Naive thymus-derived CD4-positive, alpha-beta T cell (primary cell): ENCODE data around the gene SORBS1. TPM values are rescaled to one million over a fixed set of nuclear protein-coding genes. Genes with fewer than 3 reads are reported as not detected.

Source experiments
- ATAC-seq: fragments of 150-1000 bp; cut with Tn5 transposase; 2 replicates; pipeline ENCODE4 v1.10.0; 2021; ENCODE audit warnings: mild to moderate bottlenecking, moderate library complexity
- CTCF ChIA-PET: fragments of 350-600 bp; sonication (Branson Sonifier 250); formaldehyde crosslinking; loops from one replicate; lab custom pipeline; 2021; ENCODE audit warnings: antibody characterized with exemption; lab: Charles Lee
- POLR2A ChIA-PET: fragments of 350-600 bp; sonication (Branson Sonifier 250); formaldehyde crosslinking; loops from one replicate; lab custom pipeline; 2021; ENCODE audit warnings: antibody characterized with exemption, inconsistent platforms; lab: Charles Lee
- DNase-seq, 9 donors: peaks; one replicate each; pipeline versions ENCODE4 v3.0.0 to v3.0.0-alpha.2; 2020 to 2022; ENCODE audit warnings: mixed read lengths in 1 of 9
- H3K27ac ChIP-seq: one replicate; pipeline ENCODE4 v1.7.0; 2013; ENCODE audit warnings: mild to moderate bottlenecking, low read depth, low read length, moderate library complexity
- H3K27me3 ChIP-seq, 2 donors: one replicate each; pipeline ENCODE4 v1.7.0; 2013; ENCODE audit warnings: low read length in 2 of 2, mild to moderate bottlenecking in 2 of 2, moderate library complexity in 2 of 2; ENCODE audit not compliant: control insufficient read depth in 2 of 2, insufficient read depth in 2 of 2
- H3K36me3 ChIP-seq, 3 experiments: 1 replicate in 2 of 3; 2 replicates in 1 of 3; pipeline ENCODE4 v1.7.0; 2013; ENCODE audit warnings: low read length in 3 of 3, mild to moderate bottlenecking in 3 of 3, moderate library complexity in 1 of 3; ENCODE audit not compliant: insufficient read depth in 3 of 3, control insufficient read depth in 2 of 3
- H3K4me1 ChIP-seq, 2 donors: one replicate each; pipeline ENCODE4 v1.7.0; 2013; ENCODE audit warnings: low read length in 2 of 2, mild to moderate bottlenecking in 2 of 2, moderate library complexity in 1 of 2; ENCODE audit not compliant: control insufficient read depth in 2 of 2, insufficient read depth in 2 of 2
- H3K4me3 ChIP-seq: 2 replicates; pipeline ENCODE4 v1.7.0; 2013; ENCODE audit warnings: mild to moderate bottlenecking, low read length
- H3K9me3 ChIP-seq, 3 experiments: 1 replicate in 2 of 3; 2 replicates in 1 of 3; pipeline ENCODE4 v1.7.0; 2013; ENCODE audit warnings: low read length in 3 of 3; ENCODE audit not compliant: control insufficient read depth in 2 of 3
- H3K27ac Mint-ChIP-seq, 9 donors: one replicate each; pipeline ENCODE4 v1.8.0; 2020 to 2022; ENCODE audit warnings: mixed read lengths in 9 of 9, mild to moderate bottlenecking in 8 of 9, moderate library complexity in 5 of 9, inconsistent platforms in 2 of 9
- H3K27me3 Mint-ChIP-seq, 5 donors: one replicate each; pipeline ENCODE4 v1.8.0; 2021 to 2022; ENCODE audit warnings: mixed read lengths in 5 of 5, mild to moderate bottlenecking in 1 of 5
- H3K36me3 Mint-ChIP-seq, 5 donors: one replicate each; pipeline ENCODE4 v1.8.0; 2020 to 2022; ENCODE audit warnings: mixed read lengths in 5 of 5, mild to moderate bottlenecking in 3 of 5, inconsistent platforms in 1 of 5
- H3K4me1 Mint-ChIP-seq, 7 donors: one replicate each; pipeline ENCODE4 v1.8.0; 2020 to 2022; ENCODE audit warnings: mixed read lengths in 7 of 7, mild to moderate bottlenecking in 3 of 7, inconsistent platforms in 1 of 7
- H3K4me3 Mint-ChIP-seq, 10 donors: one replicate each; pipeline ENCODE4 v1.8.0; 2020 to 2022; ENCODE audit warnings: mild to moderate bottlenecking in 10 of 10, mixed read lengths in 10 of 10, moderate library complexity in 6 of 10, inconsistent platforms in 2 of 10
- H3K9me3 Mint-ChIP-seq, 11 donors: one replicate each; pipeline ENCODE4 v1.8.0; 2020 to 2022; ENCODE audit warnings: mixed read lengths in 11 of 11, mild to moderate bottlenecking in 4 of 11, inconsistent platforms in 1 of 11, moderate library complexity in 1 of 11
- intact Hi-C, 2 donors: fragments of 100-400 bp; cut with micrococcal nuclease; formaldehyde crosslinking; loops; one replicate each; pipeline ENCODE4 v1.15.1; 2023
- polyA plus RNA-seq, 2 donors: library from polyadenylated mRNA; unstranded; fragments of 300-500 nt; fragmentation: Illumina TruSeq; gene quantifications; one replicate each; pipeline ENCODE4 v1.2.3, GENCODE V29; 2021
- total RNA-seq, 6 experiments: library from RNA in 5 of 6; stranded (reverse) in 5 of 6; gene quantifications; 1 replicate in 5 of 6; 2 replicates in 1 of 6; pipeline ENCODE4 v1.2.3 and lab custom pipeline; 2021 to 2026

SORBS1 gene
- total and polyA plus RNA-seq, 7 experiments from 2014 or later: 0.58 to 1.9 (median 0.95) TPM

- ChIA-PET CTCF (no interaction called here), POLR2A (no interaction called here)
- no peak overlapping the region for H3K27ac Mint-ChIP-seq
- no peak overlapping the region for H3K27ac ChIP-seq
- H3K27me3 Mint-ChIP-seq: peaks cover 0 to 6% (median 2%) of the 10 kb centered on the region in 5 donors
- no peaks in the 10 kb centered on the region for H3K9me3 ChIP-seq
- no peaks in the 10 kb centered on the region for H3K4me1 ChIP-seq
- no peaks in the 10 kb centered on the region for H3K36me3 ChIP-seq
- H3K36me3 Mint-ChIP-seq: peaks cover 0 to 7% (median 0%) of the 10 kb centered on the region in 5 donors
- H3K9me3 Mint-ChIP-seq: no peaks in the 10 kb centered on the region
- no peak for ATAC-seq
- no peaks in the 10 kb centered on the region for H3K4me1 Mint-ChIP-seq
- intact Hi-C loops: no loop called here
- no peak for DNase-seq
- no peaks in the 10 kb centered on the region for H3K27me3 ChIP-seq
- H3K4me3 Mint-ChIP-seq: no peak overlapping the region
- H3K4me3 ChIP-seq: no peak overlapping the region
Measured at GRCh38 chr10:95500649-95501048, 60.5 kb downstream of the SORBS1 start.

GRCh38 chr10:95500097-95500496 is 61.1 kb downstream of the SORBS1 start:
- H3K36me3 ChIP-seq: no peaks in the 10 kb centered on the region
- ChIA-PET POLR2A (no interaction called here), CTCF (no interaction called here)
- intact Hi-C loops: no loop called here
- no peak for DNase-seq
- H3K36me3 Mint-ChIP-seq: peaks cover 0 to 7% (median 0%) of the 10 kb centered on the region in 5 donors
- H3K4me3 Mint-ChIP-seq: no peak overlapping the region
- no peaks in the 10 kb centered on the region for H3K27me3 ChIP-seq
- no peak overlapping the region for H3K27ac ChIP-seq
- H3K9me3 Mint-ChIP-seq: peaks cover 0 to 3% (median 0%) of the 10 kb centered on the region in 11 donors
- H3K9me3 ChIP-seq: no peaks in the 10 kb centered on the region
- H3K4me1 ChIP-seq: no peaks in the 10 kb centered on the region
- peaks cover 0 to 6% (median 3%) of the 10 kb centered on the region in 5 donors for H3K27me3 Mint-ChIP-seq
- ATAC-seq: no peak
- no peak overlapping the region for H3K27ac Mint-ChIP-seq
- H3K4me3 ChIP-seq: no peak overlapping the region
- H3K4me1 Mint-ChIP-seq: no peaks in the 10 kb centered on the region

- Histone ChIP-seq H3K36me3 (no peaks in the 10 kb centered on the region), H3K4me3 (no peak overlapping the region), H3K27me3 (no peaks in the 10 kb centered on the region), H3K9me3 (no peaks in the 10 kb centered on the region), H3K27ac (no peak overlapping the region), H3K4me1 (no peaks in the 10 kb centered on the region)
- no peak for DNase-seq
- Mint-ChIP-seq H3K27ac (no peak overlapping the region), H3K4me1 (no peaks in the 10 kb centered on the region), H3K36me3 (peaks cover 0 to 7% (median 0%) of the 10 kb centered on the region in 5 donors), H3K9me3 (peaks cover 0 to 4% (median 0%) of the 10 kb centered on the region in 11 donors), H3K4me3 (no peak overlapping the region), H3K27me3 (peaks cover 0 to 6% (median 3%) of the 10 kb centered on the region in 5 donors)
- intact Hi-C loops: no loop called here
- POLR2A ChIA-PET: no interaction called here
- CTCF ChIA-PET: no interaction called here
- ATAC-seq: no peak
Measured at GRCh38 chr10:95499482-95499989, 61.6 kb downstream of the SORBS1 start.

GRCh38 chr10:95496951-95497350 is 64.2 kb downstream of the SORBS1 start:
- DNase-seq (no peak), ATAC-seq (no peak)
- ChIA-PET CTCF (no interaction called here), POLR2A (no interaction called here)
- Mint-ChIP-seq H3K36me3 (peaks cover 0 to 7% (median 0%) of the 10 kb centered on the region in 5 donors), H3K4me3 (no peak overlapping the region), H3K27ac (no peak overlapping the region), H3K4me1 (no peaks in the 10 kb centered on the region), H3K27me3 (peaks cover 0 to 8% (median 3%) of the 10 kb centered on the region in 5 donors), H3K9me3 (peaks cover 0 to 4% (median 0%) of the 10 kb centered on the region in 11 donors)
- Histone ChIP-seq H3K9me3 (no peaks in the 10 kb centered on the region), H3K4me3 (no peak overlapping the region), H3K27ac (no peak overlapping the region), H3K4me1 (no peaks in the 10 kb centered on the region), H3K27me3 (no peaks in the 10 kb centered on the region), H3K36me3 (no peaks in the 10 kb centered on the region)
- intact Hi-C loops: no loop called here

GRCh38 chr10:95496246-95496911 is 64.8 kb downstream of the SORBS1 start:
- ChIA-PET CTCF (interaction anchor here (0.7 kb wide), 1 partner anchor 21 kb away, joined by 3 read pairs; no protein-coding TSS in a partner anchor), POLR2A (no interaction called here)
- ATAC-seq (no peak), DNase-seq (no peak)
- H3K4me3 ChIP-seq: no peak overlapping the region
- peaks cover 0 to 4% (median 0%) of the 10 kb centered on the region in 11 donors for H3K9me3 Mint-ChIP-seq
- H3K27me3 ChIP-seq: no peaks in the 10 kb centered on the region
- H3K4me1 Mint-ChIP-seq: no peaks in the 10 kb centered on the region
- H3K4me3 Mint-ChIP-seq: no peak overlapping the region
- peaks cover 0 to 8% (median 3%) of the 10 kb centered on the region in 5 donors for H3K27me3 Mint-ChIP-seq
- no peaks in the 10 kb centered on the region for H3K9me3 ChIP-seq
- no peaks in the 10 kb centered on the region for H3K36me3 ChIP-seq
- H3K4me1 ChIP-seq: no peaks in the 10 kb centered on the region
- H3K36me3 Mint-ChIP-seq: peaks cover 0 to 7% (median 0%) of the 10 kb centered on the region in 5 donors
- intact Hi-C loops: no loop called here
- H3K27ac ChIP-seq: no peak overlapping the region
- no peak overlapping the region for H3K27ac Mint-ChIP-seq

DNA sequence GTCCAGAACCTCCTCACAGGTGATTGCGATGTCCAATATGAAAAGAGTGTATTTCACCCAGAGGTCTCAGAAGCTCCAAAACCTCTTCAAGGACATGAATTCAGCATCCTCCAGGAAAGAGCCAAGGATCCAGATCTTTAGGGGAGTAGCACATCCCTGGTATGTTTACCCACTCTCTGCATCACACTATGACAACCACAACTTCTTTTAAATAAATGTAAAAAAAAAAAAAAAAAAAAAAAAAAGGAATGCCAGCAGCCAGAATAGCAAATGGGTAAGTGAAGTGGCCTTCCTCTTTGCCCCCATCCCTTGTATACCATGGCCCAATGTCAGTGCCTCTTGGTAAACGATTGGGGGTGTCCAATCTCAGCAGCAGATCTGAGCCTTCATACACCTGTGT is 67.3 kb downstream of the SORBS1 start:
- Histone ChIP-seq H3K27me3 (no peaks in the 10 kb centered on the region), H3K4me1 (no peaks in the 10 kb centered on the region), H3K9me3 (no peaks in the 10 kb centered on the region), H3K27ac (no peak overlapping the region), H3K36me3 (no peaks in the 10 kb centered on the region), H3K4me3 (no peak overlapping the region)
- intact Hi-C loops: no loop called here
- H3K36me3 Mint-ChIP-seq: peaks cover 0 to 7% (median 0%) of the 10 kb centered on the region in 5 donors
- no peak overlapping the region for H3K4me3 Mint-ChIP-seq
- no peak for DNase-seq
- ATAC-seq: no peak
- no peaks in the 10 kb centered on the region for H3K4me1 Mint-ChIP-seq
- H3K27me3 Mint-ChIP-seq: peaks cover 0 to 6% (median 3%) of the 10 kb centered on the region in 5 donors
- ChIA-PET POLR2A (no interaction called here), CTCF (no interaction called here)
- no peak overlapping the region for H3K27ac Mint-ChIP-seq
- peaks cover 0 to 4% (median 0%) of the 10 kb centered on the region in 11 donors for H3K9me3 Mint-ChIP-seq

DNA sequence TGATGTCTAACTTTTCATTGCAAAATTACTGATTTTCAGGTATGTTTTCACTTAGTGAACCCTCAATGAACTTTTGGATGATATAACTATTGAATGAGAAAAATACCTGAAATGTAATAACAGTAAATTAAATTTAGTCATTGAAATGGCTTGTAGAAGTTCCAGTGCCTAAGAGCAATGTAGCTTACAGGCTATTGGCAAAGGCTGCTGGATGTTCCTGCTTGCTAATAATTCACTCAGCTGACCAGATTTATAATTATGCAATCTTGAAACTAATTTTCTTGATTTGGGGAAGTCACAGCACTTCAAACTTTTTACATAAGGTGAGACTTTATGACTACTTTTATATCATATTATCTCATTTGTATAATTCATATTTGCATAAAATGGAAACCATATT is 73.2 kb downstream of the SORBS1 start:
- no peaks in the 10 kb centered on the region for H3K4me1 ChIP-seq
- no peaks in the 10 kb centered on the region for H3K9me3 Mint-ChIP-seq
- ATAC-seq (no peak), DNase-seq (no peak)
- no peaks in the 10 kb centered on the region for H3K9me3 ChIP-seq
- H3K36me3 ChIP-seq: no peaks in the 10 kb centered on the region
- H3K36me3 Mint-ChIP-seq: peaks cover 0 to 3% (median 0%) of the 10 kb centered on the region in 5 donors
- ChIA-PET POLR2A (no interaction called here), CTCF (no interaction called here)
- intact Hi-C loops: no loop called here
- no peak overlapping the region for H3K27ac ChIP-seq
- H3K27me3 ChIP-seq: no peaks in the 10 kb centered on the region
- no peak overlapping the region for H3K4me3 ChIP-seq
- H3K27me3 Mint-ChIP-seq: peaks cover 0 to 4% (median 0%) of the 10 kb centered on the region in 5 donors
- H3K4me1 Mint-ChIP-seq: peaks cover 0 to 7% (median 2%) of the 10 kb centered on the region in 7 donors
- H3K4me3 Mint-ChIP-seq: no peak overlapping the region
- no peak overlapping the region for H3K27ac Mint-ChIP-seq
